NCI-H1436 treated with DMSO at 0.1 percent for 48 hours (cell line): ENCODE measurements around the gene TLR10.
"Not testable (repeated sequence)": the region's sequence is repeated elsewhere in the genome, so short reads cannot be mapped to it uniquely, and the experiment has no call there.

ENCODE experiments used
- DNase-seq: peaks from one replicate; lab custom pipeline; 2025; lab: John Stamatoyannopoulos, UW

TLR10 gene, protein sequence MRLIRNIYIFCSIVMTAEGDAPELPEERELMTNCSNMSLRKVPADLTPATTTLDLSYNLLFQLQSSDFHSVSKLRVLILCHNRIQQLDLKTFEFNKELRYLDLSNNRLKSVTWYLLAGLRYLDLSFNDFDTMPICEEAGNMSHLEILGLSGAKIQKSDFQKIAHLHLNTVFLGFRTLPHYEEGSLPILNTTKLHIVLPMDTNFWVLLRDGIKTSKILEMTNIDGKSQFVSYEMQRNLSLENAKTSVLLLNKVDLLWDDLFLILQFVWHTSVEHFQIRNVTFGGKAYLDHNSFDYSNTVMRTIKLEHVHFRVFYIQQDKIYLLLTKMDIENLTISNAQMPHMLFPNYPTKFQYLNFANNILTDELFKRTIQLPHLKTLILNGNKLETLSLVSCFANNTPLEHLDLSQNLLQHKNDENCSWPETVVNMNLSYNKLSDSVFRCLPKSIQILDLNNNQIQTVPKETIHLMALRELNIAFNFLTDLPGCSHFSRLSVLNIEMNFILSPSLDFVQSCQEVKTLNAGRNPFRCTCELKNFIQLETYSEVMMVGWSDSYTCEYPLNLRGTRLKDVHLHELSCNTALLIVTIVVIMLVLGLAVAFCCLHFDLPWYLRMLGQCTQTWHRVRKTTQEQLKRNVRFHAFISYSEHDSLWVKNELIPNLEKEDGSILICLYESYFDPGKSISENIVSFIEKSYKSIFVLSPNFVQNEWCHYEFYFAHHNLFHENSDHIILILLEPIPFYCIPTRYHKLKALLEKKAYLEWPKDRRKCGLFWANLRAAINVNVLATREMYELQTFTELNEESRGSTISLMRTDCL

DNA sequence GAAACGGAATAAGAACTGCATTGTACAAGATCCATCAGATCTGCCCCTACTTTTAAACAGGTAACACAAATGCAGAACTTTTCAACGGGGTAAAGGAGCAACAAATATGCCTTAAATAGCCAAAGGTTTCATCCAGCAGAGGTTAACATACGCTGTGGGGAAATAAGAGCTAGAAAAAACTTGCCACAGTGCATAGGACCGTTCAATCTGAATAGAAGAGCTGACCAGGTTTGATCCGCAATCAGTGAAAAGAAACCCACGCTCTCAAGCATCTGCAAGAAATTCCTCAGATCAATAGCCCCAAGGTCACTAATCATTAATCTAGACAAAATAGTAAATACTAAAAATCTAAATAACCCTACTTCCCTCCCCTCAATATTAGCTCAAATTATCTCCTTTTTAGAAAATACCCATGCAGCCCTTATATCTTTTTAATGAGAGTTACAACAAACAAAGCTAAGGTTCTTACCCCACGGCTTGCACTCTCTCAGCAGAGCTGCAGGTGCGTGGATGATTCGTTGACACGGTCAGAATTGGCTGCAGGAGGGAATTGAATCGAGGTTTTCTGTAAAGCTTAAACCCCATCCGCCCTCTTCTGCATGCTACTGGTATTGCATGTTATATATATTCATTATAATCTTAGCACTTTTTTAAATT, at the start of gene TLR10:
Gene TLR10 (minus strand): TSS at position 539 of the 657 bp plus-strand sequence. CDS start 7,400 bp downstream, outside the sequence.
- DNase-seq: no peak

DNA sequence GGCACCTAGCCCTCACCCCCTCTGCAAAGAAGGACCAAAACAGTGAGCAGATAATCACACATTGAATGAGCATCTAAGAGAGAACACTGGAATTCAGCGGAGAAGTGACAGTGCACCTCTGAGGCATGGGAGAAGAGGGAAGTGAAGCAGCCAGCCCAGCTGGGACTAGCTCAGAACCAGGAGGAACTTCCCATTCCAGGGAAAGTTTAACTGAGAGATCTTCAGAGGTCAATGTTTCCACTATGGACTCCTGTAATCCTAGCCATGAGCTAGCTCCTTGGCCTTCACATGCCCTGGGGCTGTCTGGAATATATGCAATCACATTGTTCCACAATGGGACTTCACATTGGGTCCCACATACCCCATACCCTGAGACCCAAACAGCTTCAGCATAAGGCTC, 49.4 kb upstream of the TLR10 start:
- DNase-seq: no peak

DNA sequence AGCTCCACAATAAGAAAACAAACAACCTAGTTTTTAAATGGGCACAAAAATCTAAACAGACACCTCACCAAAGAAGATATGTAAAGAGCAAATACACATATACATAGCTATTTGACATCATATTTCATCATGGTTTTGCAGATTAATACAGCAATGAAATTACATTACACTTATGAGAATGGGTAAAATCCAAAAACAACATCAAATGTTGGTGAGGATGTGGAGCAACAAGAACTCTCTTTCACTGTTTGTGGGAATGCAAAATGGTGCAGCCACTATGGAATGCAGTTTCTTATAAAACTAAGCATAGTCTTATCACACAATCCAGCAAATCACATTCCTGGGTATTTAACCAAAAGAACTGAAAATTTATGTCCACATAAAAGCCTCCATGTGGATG, 48.9 kb upstream of the TLR10 start:
- no peak for DNase-seq

DNA sequence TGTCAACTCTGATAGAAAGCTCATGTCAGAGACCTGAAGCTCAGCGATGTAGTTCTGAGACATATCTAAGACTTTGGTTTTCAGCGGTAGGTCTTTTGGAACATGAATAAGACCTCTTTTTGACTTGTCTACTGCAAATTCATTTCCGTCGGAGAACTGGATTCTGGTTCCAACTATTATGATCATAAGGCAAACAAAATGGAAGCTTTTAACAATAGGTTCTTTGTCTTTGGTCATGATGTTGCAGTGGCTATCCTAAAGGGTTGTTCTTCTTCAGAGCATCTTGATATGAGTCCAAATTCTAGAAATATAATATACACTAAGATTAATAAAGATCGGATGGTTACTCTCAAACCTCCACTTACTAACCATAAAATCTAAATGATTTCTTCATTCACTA, 46.4 kb upstream of the TLR10 start:
- no peak for DNase-seq

DNA sequence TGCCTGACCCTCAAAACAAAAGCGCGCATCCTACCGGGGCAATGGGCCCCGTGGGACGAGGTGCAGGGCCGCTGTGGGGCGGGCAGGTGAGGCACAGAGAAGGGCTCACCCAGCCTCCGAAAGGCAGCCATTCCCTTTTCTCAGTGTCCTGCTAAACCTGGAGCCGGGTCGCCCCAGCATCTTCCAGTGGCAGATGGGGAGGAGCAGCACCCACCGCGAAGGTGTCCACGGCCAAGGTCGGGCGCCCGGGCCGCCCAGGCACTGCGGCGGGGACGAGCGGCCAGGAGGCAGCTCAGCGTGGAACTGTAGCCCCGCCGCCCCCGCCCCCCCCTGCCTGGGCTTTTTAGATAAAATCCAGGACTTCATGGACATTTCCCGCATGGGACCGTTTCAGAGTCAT, 41.0 kb upstream of the TLR10 start:
- DNase-seq: no peak

DNA sequence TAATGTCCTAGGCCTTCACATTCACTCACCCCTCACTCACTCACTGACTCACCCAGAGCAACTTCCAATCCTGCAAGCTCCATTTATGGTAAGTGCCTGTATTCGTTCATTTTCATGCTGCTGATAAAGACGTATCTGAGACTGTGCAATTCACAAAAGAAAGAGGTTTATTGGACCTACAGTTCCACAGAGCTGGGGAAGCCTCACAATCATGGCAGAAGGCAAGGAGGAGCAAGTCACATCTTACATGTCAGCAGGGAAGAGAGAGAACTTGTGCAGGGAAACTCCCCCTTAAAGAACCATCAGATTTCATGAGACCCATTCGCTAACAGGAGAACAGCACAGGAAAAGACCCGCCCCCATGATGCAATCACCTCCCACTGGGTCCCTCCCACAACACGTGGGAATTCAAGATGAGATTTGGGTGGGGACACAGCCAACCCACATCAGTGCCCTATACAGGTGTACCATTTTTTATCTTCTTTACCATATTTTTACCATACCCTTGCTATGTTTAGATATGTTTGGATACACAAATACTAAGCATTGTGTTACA, 40.0 kb upstream of the TLR10 start:
- DNase-seq: no peak

DNA sequence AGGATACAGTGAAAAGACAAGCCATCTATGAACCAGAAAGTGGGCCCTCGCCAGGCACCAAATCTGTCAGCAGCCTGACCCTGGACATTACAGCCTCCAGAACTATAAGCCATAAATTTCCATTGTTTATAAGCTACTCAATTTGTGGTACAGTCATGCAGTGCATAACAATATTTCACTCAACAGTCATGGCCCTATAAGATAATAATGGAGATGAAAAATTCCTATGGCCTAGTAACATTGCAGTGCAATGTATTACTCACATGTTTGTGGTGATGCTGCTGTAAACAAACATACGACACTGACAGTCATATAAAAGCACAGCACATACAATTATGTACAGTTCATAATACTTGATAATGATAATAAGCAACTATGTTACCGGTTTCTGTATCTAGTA, 38.9 kb upstream of the TLR10 start:
- no peak for DNase-seq

DNA sequence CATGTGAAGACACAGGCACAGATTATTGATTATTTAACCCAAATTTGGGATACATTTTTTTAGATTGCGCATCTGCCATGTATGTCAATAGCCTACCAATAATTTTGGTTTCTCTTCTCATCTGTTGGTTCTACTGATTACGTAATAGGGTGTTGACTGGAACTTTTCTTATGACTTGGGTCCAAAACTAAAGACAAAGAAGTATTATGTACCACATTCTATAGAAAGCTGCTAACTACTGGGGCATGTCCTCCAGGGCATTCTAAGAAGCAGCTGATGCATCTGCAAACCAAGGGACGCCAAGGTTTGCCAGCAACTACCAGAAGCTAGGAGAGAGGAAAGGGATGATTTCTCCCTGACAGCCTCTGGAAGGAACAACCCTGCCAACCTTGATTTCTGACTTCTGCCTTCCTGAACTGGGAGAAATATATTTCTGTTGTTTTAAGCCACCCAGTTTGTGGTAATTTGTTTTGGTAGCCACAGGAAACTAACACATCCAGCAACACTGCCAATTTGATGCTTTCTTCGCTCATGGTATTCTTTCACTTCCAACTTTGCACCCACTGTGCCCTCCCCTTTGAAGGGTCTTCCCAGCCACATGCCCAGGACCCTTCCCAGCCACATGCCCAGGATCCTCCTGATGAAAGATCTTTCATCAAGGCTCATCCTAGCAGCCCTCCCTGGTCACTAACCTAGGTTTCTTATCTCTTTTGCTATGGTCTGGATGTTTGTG, 37.7 kb upstream of the TLR10 start:
- no peak for DNase-seq

DNA sequence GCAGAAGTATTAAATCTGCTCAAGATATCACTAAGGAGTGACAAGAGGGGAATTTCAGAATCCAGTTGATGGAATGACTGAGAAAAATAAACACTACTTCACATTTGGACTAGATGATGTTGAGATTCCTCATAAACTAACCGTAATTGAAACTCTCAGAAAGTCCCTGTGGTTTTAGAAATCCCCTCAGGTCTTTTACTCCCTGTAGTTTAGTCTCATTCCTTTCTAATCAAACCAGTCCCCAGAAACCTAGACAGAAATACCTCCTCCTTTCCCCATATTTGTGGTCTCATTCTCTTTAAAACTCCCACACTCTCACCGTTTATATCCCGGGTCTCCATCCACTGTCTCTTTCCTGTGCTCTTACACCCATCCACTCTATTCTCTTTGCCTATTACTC, 36.8 kb upstream of the TLR10 start:
- DNase-seq: no peak

DNA sequence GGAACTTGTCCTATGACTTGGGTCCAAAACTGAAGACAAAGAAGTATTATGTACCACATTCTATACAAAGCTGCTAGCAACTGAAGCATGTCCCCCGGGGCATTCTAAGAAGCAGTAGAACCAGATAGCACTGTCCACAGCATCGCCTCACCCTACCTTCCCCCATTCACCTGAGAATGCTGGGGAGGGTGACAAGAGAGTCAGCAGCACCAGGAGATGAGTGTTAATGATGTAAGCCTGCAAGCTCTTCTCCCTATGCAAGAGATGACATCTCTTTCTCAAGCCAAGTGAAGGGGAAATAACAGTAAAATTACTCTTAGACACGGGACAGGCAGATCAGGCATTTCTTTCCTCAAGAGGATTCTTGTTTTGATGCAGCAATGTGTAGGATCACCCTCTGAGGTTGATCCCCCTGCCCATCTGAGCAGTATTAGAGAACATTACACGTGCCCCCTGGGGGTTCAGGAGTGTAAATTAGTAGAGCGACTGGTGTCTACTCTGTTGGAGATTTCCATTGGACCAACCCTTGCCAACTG, 35.7 kb upstream of the TLR10 start:
- no peak for DNase-seq

DNA sequence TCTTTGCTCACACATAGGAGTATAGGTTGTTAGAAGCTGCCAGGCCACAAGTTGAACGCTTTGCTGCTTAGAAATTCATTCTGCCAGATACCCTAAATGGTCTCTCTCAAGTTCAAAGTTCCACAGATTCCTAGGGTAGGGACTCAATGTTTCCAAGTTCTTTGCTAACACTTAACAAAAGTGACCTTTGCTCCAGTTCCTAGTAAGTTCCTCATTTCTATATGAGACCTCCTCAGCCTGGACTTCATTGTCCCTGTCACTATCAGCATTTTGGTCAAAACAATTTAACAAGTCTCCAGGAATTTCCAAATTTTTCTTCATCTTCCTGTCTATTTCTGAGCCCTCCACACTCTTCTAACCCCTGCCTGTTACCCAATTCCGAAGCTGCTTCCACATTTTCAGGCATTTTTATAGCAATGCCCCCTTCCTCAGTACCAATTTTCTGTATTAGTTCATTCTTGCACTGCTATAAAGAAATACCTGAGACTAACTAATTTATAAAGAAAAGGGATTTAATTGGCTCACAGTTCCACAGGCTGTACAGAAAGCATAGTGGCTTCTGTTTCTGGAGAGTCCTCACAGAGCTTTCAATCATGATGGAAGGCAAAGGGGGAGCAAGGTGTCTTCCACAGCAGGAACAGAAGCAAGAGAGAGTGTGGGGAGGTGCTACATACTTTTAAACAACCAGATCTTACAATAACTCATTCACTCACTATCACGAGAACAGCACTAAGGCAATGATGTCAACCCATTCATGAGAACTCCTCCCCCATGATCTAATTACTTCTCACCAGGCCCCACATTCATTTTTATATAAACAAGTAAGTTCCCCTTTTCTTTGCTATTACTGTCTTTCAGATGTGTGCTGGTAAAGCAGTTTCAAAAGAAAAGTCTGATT, 33.3 kb upstream of the TLR10 start:
- DNase-seq: no peak

DNA sequence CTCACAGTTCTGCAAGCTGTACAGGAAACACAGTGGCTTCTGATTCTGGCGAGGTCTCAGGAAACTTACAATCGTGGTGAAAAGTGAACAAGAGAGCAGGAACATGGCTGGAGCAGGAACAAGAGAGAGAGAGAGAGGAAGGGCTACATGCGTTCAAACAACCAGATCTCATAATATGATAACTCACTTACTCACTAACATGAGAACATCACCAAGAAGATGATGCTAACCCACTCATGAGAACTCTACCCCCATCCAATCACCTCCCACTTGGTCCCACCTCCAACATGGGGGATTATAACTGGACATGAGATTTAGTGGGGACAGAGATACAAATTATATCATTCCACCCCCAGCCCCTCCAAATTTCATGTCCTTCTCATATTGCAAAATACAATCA, 31.6 kb upstream of the TLR10 start:
- no peak for DNase-seq

DNA sequence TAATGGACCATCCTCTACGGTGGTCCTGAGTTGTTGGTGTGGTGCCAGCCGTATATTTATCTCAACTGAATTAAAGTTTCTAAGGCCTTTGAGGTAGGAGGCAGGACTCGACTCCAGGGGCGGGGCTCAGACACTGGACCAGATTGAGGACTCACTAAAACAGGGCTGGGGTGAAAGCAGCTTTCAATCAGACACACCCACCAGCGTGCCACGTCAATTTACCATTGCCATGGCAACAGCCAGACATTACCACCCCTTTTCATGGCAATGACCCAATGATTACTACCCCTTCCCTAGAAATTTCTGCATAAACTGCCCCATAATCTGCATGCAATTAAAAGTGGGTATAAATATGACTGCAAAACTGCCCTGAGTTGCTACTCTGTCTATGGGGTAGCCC, 28.5 kb upstream of the TLR10 start:
- DNase-seq: no peak

DNA sequence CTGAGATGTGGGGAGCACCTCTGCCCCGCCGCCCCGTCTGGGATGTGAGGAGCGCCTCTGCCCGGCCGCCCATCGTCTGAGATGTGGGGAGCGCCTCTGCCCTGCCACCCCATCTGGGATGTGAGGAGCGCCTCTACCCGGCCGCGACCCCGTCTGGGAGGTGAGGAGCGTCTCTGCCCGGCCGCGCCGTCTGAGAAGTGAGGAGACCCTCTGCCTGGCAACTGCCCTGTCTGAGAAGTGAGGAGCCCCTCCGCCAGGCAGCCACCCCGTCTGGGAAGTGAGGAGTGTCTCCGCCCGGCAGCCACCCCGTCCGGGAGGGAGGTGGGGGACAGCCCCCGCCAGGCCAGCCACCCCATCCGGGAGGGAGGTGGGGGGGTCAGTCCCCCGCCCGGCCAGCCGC, 24.7 kb upstream of the TLR10 start:
- not testable (repeated sequence) for DNase-seq

DNA sequence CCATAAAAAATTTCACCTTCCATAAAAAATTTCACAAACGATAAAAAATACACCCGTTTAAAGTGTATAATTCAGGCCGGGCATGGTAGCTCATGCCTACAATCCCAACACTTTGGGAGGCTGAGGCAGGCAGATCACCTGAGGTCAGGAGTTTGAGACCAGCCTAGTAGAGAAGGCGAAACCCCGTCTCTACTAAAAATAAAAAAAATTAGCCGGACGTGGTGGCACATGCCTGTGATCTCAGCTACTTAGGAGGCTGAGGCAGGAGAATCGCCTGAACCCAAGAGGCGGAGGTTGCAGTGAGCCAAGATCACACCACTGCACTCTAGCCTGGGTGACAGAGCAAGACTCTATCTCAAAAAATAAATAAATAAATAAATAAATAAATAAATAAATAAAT, 23.5 kb upstream of the TLR10 start:
- not testable (repeated sequence) for DNase-seq

DNA sequence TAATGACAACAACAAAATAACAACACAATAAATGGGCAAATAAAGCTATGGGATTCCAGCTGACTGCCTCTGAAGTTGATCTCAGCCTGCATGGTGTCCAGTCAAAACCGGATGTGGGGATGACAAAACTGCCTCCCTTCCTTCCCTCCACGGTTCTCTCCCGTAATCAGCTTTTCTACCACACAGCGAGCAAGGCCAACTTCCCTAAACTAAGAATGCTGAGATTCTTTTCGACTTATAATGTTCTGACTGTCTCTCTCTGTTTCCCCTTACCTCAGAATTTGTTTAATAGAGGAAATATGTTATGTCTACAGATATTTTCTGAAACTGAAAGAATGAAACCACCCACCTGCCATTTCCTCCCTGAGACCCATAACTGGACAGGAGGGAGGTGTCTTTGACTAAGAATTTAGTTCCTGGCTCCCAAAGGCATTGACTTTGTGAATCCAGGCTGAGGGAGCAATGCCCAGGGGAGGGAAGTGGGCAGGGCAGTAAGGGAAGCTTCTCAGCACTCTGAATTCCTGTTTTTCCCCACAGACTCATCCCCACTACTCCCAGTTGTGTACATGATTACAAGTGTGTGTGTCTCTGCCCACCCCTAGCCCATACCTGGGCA, 22.8 kb upstream of the TLR10 start:
- no peak for DNase-seq

DNA sequence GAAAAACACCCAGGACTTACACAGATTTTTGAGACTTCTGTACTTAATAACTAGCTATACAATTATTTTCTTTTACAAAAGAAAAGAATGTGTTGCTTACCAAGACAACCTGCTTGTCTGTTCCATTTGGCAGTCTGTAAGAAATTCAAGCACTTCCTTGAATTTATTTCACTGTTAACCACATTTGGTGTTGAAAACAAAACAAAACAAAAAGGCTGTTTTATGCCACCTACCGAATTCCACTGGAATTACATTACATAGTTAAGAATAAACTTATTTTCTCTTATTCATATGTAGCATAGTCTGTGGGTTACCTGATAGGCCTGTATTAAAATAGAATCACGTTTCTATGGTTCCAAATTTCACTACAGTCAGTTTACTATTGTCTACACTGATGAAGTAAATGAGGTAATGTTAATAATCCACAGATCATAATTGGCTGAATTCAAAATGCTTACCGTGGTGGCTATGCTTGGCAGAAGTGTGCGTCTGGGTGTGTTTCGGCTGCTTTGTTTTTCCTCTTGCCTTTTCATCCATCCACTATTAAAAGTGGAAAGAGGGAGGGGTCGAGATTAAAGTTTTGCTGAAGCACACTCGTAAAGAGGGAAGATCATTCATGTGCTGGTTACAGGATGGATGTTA, 22.0 kb upstream of the TLR10 start, which contains the start of gene TLR1:
Gene TLR1 (minus strand): TSS at position 138 of the 642 bp plus-strand sequence. CDS start 5,960 bp downstream, outside the sequence.
- no peak for DNase-seq

DNA sequence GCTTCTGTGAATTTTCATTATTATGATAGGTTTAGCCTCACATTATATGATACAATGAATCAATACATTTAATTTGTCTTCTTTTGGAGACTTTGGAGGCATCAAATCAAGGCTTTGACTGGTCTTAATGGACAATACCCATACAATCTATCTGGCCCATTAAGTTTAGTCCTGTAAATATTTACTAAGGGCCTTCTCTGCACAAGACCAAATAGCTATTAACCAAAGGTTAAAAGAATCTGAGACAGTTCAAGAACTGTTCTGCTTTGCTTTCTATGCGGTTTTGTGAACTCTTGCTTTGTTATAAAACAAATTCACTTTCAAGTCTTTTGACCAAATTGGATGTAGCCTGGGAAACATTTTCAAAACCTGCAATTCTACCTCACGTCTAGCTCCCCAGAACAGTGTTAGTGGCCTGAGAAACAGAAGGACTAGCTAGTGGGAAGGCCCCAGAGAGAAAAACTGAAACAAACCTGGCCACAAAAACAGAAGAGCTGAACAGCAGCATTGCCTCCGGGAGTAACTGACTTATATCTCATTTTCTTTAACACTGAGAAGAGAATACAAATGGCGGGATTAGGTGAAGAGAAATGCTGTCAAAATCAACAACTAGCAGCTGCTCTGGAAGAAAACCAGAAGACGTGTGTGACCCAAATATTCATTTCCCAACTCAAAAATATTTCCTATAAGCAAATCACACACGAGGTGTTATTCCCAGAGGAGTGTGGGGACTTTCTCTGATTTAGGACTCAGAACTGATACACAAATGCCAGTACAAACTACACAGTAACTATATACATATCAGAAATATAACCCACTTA, 21.3 kb upstream of the TLR10 start:
- DNase-seq: no peak
